Right lobe of liver (tissue), 6 donors: ENCODE results near the gene DOCK7. TPM values are rescaled to one million over a fixed set of nuclear protein-coding genes. Genes with fewer than 3 reads are reported as not detected.

Experiments
- ATAC-seq, 4 donors: fragments of 200-7000 bp; cut with Tn5 transposase; one replicate each; pipeline ENCODE4 v1.9.1; 2020; ENCODE audit warnings: mild to moderate bottlenecking in 4 of 4, moderate library complexity in 4 of 4
- DNase-seq, 3 donors: peaks; one replicate each; pipeline ENCODE4 v3.0.0-alpha.2; 2020
- H3K27ac ChIP-seq, 3 donors: fragments of 200-600 bp; one replicate each; pipeline ENCODE4 v1.8.0; 2022
- H3K27me3 ChIP-seq, 2 donors: fragments of 200-600 bp; one replicate each; pipeline ENCODE4 v1.8.0; 2022
- H3K36me3 ChIP-seq, 4 donors: fragments of 200-600 bp; sonication (generic) in 1 of 4; one replicate each; pipeline versions ENCODE4 v1.5.1 to v1.8.0; 2017 to 2022; ENCODE audit warnings: control low read depth in 1 of 4
- H3K4me1 ChIP-seq, 4 donors: fragments of 200-600 bp; sonication (generic) in 1 of 4; one replicate each; pipeline versions ENCODE4 v1.5.1 to v1.8.0; 2017 to 2022; ENCODE audit warnings: control low read depth in 1 of 4
- H3K4me3 ChIP-seq, 3 donors: fragments of 200-600 bp; one replicate each; pipeline ENCODE4 v1.8.0; 2022
- H3K9me3 ChIP-seq, 4 donors: fragments of 200-600 bp; sonication (generic) in 1 of 4; one replicate each; pipeline versions ENCODE4 v1.5.1 to v1.8.0; 2017 to 2022; ENCODE audit warnings: control low read depth in 1 of 4
- POLR2A ChIP-seq: fragments of 450-650 bp; IDR thresholded peaks from one replicate; pipeline ENCODE4 v1.6.1; 2017; ENCODE audit warnings: antibody characterized with exemption, mild to moderate bottlenecking
- WGBS: methylation state at CpG from one replicate; pipeline ENCODE4 v1.1.6; 2018; ENCODE audit warnings: low coverage, low lambda C conversion rate; ENCODE audit not compliant: insufficient coverage; ENCODE audit errors: missing lambda C conversion rate; 5-methylcytosine and 5-hydroxymethylcytosine counted together
- intact Hi-C, 2 donors: fragments of 100-400 bp; cut with DNase I; formaldehyde crosslinking; loops; one replicate each; pipeline versions ENCODE4 v1.11.2 to v1.14.1; 2022
- total RNA-seq, 6 experiments: library from RNA; depleted of rRNA in 2 of 6; stranded (reverse); fragments of >200 nt in 2 of 6; fragmentation: NEBNext Ultra II Directional in 3 of 6; extraction: Animal tissue kit (Norgen Biotek cat#: 25700) in 3 of 6; gene quantifications; one replicate each; pipeline versions ENCODE4 v1.1.0 to v1.2.4, GENCODE V29; 2016 to 2023
- TF ChIP-seq, protein P1 (sequence below), 4 donors: fragments of 200-600 bp in 3 of 4; fragments of 450-650 bp in 1 of 4; IDR thresholded peaks; one replicate each; pipeline versions ENCODE4 v1.5.1 to v1.8.0; 2016 to 2022; ENCODE audit warnings: antibody characterized with exemption in 4 of 4, mild to moderate bottlenecking in 2 of 4
- donor health status: DM: no; HTN: yes; CAD: no.
- donor health status: DM: no; HTN: no; CAD: no.
- donor health status: DM: no; HTN: no; CAD: no.
- donor health status: DM: no; HTN: yes; CAD: no.
- donor health status: DM: no; HTN: yes; CAD: no.

The DOCK7 gene
- total RNA-seq, 6 experiments from 2014 or later: 14.1 to 28.4 (median 20.1) TPM

- 13% methylated on average over 2 of the region's 2 CpGs for WGBS
- intact Hi-C loops: no loop called here
These were observed 143.6 kb downstream of the DOCK7 start for GRCh38 chr1:62544570-62544969.

DNA sequence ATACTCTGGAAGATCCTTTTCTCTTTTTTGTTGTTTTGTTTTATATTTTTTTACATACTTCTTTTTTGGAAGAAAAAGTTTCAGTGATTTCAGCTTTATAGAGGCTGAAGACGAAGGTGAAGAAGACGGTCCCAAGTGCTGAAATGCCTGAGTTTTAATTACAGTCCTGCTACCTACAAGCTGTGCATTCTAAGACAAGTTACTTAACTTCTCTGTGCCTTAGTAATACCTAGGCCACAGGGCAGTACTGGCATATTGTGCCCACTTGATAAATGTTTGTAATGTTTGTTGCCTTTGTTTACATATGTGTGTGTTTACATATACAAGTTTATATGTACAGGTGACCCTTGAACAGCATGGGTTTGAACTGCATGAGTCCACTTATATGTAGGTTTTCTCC lies 147.1 kb downstream of the DOCK7 start:
- no peak overlapping the region for H3K4me3 ChIP-seq
- no peaks in the 10 kb centered on the region for H3K27me3 ChIP-seq
- no peaks in the 10 kb centered on the region for H3K9me3 ChIP-seq
- 79% methylated on average over 2 of the region's 2 CpGs for WGBS
- no peak for DNase-seq
- intact Hi-C loops: no loop called here
- H3K4me1 ChIP-seq: peaks cover 0 to 6% (median 0%) of the 10 kb centered on the region in 4 donors
- H3K27ac ChIP-seq: no peak overlapping the region
- ATAC-seq: no peak
- H3K36me3 ChIP-seq: peaks cover 0 to 16% (median 0%) of the 10 kb centered on the region in 4 donors
- TF ChIP-seq, protein P1, sequence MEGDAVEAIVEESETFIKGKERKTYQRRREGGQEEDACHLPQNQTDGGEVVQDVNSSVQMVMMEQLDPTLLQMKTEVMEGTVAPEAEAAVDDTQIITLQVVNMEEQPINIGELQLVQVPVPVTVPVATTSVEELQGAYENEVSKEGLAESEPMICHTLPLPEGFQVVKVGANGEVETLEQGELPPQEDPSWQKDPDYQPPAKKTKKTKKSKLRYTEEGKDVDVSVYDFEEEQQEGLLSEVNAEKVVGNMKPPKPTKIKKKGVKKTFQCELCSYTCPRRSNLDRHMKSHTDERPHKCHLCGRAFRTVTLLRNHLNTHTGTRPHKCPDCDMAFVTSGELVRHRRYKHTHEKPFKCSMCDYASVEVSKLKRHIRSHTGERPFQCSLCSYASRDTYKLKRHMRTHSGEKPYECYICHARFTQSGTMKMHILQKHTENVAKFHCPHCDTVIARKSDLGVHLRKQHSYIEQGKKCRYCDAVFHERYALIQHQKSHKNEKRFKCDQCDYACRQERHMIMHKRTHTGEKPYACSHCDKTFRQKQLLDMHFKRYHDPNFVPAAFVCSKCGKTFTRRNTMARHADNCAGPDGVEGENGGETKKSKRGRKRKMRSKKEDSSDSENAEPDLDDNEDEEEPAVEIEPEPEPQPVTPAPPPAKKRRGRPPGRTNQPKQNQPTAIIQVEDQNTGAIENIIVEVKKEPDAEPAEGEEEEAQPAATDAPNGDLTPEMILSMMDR (IDR thresholded peaks at IDR 0.05): no peak
- no peak for TF ChIP-seq POLR2A

More at GRCh38 chr1:62544570-62544969, 143.6 kb downstream of the DOCK7 start:
- H3K27me3 ChIP-seq: no peaks in the 10 kb centered on the region
- DNase-seq: no peak
- H3K4me3 ChIP-seq: peak overlapping the region in 1 of 3 donors; percentile 17
- H3K36me3 ChIP-seq: no peaks in the 10 kb centered on the region
- peaks cover 0 to 6% (median 0%) of the 10 kb centered on the region in 4 donors for H3K4me1 ChIP-seq
- TF ChIP-seq POLR2A: no peak
- TF ChIP-seq, protein P1 (IDR thresholded peaks at IDR 0.05): no peak
- peak in 3 of 4 donors; percentile 38 to 57 (median 45) for ATAC-seq
- H3K27ac ChIP-seq: no peak overlapping the region
- H3K9me3 ChIP-seq: no peaks in the 10 kb centered on the region

DNA sequence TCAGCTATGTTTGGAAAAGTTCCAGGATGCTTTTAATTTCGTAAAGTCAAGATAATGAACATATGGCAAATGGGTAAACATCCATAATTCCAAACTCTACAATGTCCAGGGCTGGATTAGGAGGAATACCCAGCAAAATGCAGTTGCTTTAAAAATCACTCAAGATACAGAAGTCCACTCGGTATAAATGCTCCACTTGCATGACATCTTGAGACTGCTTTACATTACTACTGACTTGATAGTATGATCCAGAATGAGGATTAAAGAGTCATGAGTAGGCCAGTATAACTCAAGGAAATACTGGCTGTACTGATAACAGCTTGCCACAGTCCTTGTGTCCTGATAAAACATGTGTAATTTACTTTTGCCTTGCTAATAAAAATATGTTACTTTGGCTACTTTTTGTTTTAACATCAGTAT lies 149.1 kb downstream of the DOCK7 start:
- Histone ChIP-seq H3K4me3 (no peak overlapping the region), H3K9me3 (no peaks in the 10 kb centered on the region), H3K36me3 (peaks cover 0 to 16% (median 0%) of the 10 kb centered on the region in 4 donors), H3K4me1 (no peaks in the 10 kb centered on the region), H3K27me3 (no peaks in the 10 kb centered on the region), H3K27ac (no peak overlapping the region)
- TF ChIP-seq POLR2A: no peak
- TF ChIP-seq, protein P1 (IDR thresholded peaks at IDR 0.05): no peak
- intact Hi-C loops: no loop called here
- no peak for DNase-seq
- ATAC-seq: no peak
- WGBS: 63% methylated on average over 2 of the region's 2 CpGs

- Histone ChIP-seq H3K27ac (no peak overlapping the region), H3K4me3 (no peak overlapping the region), H3K9me3 (no peaks in the 10 kb centered on the region), H3K4me1 (no peaks in the 10 kb centered on the region), H3K36me3 (peaks cover 0 to 16% (median 0%) of the 10 kb centered on the region in 4 donors), H3K27me3 (no peaks in the 10 kb centered on the region)
- intact Hi-C loops: no loop called here
- DNase-seq: no peak
- TF ChIP-seq, protein P1 (IDR thresholded peaks at IDR 0.05): no peak
- no peak for TF ChIP-seq POLR2A
- ATAC-seq: no peak
These were observed 151.3 kb downstream of the DOCK7 start for GRCh38 chr1:62536865-62537264.
